Endothelial cell of umbilical vein (primary cell): ENCODE results near the gene PPP1R16B. TPM values are rescaled to one million over a fixed set of nuclear protein-coding genes. Genes with fewer than 3 reads are reported as not detected.

ENCODE experiments used
- BruUV-seq: library from RNA; stranded (reverse); fragments of 400-500 nt; replicated peaks from 2 replicates; lab custom pipeline; 2021; lab: Mats Ljungman, UMichigan
- CTCF ChIA-PET: fragments of 300-600, 350-600 bp; sonication (Branson Sonifier 250); formaldehyde crosslinking; loops from one replicate; lab custom pipeline; 2021; ENCODE audit warnings: antibody characterized with exemption, inconsistent platforms; lab: Charles Lee
- POLR2A ChIA-PET: fragments of 300-600, 350-600 bp; sonication (Branson Sonifier 250); formaldehyde crosslinking; loops from one replicate; lab custom pipeline; 2021; ENCODE audit warnings: antibody characterized with exemption, inconsistent platforms; lab: Charles Lee
- DNase-seq: peaks from one replicate; pipeline ENCODE4 v3.0.0-alpha.2; 2011; ENCODE audit warnings: low read depth, low spot score
- FAIRE-seq: peaks from 2 replicates; lab custom pipeline; 2011; peaks lifted over from hg19 to GRCh38; lab: Jason Lieb, UNC
- H2AFZ ChIP-seq: 2 replicates; pipeline ENCODE4 v1.6.0; 2012; ENCODE audit warnings: low read depth, low read length, control low read depth, inconsistent platforms
- H3K27ac ChIP-seq: 2 replicates; pipeline ENCODE4 v1.5.1; 2011; ENCODE audit warnings: low read depth, mild to moderate bottlenecking, control low read depth, low read length, moderate library complexity; ENCODE audit not compliant: insufficient read depth
- H3K27me3 ChIP-seq, 2 experiments: 2 replicates each; pipeline versions ENCODE4 v1.6.0 to v1.6.1; 2011; ENCODE audit warnings: low read length in 2 of 2, mixed read lengths in 1 of 2; ENCODE audit not compliant: control insufficient read depth in 2 of 2, insufficient read depth in 2 of 2
- H3K36me3 ChIP-seq, 2 experiments: 2 replicates in 1 of 2; 3 replicates in 1 of 2; pipeline ENCODE4 v1.5.1; 2011; ENCODE audit warnings: low read length in 2 of 2, mild to moderate bottlenecking in 1 of 2, moderate library complexity in 1 of 2; ENCODE audit not compliant: control insufficient read depth in 2 of 2, insufficient read depth in 2 of 2; ENCODE audit errors: extremely low read depth in 1 of 2
- H3K4me1 ChIP-seq: 3 replicates; pipeline ENCODE4 v1.5.1; 2011; ENCODE audit warnings: mild to moderate bottlenecking, low read length; ENCODE audit not compliant: control insufficient read depth, insufficient read depth; ENCODE audit errors: extremely low read depth
- H3K4me2 ChIP-seq: 2 replicates; pipeline ENCODE4 v1.6.1; 2011; ENCODE audit warnings: low read length, control low read depth, mixed read lengths; ENCODE audit not compliant: insufficient read depth
- H3K4me3 ChIP-seq, 3 experiments: fragments of 200-600 bp in 1 of 3; sonication (generic), shearing (Covaris generic) in 1 of 3; replicated peaks in 1 of 3; 2 replicates each; pipeline ENCODE4 v1.5.1; 2011 to 2016; ENCODE audit warnings: control low read depth in 3 of 3, low read length in 3 of 3, mild to moderate bottlenecking in 2 of 3, inconsistent platforms in 1 of 3, low read depth in 1 of 3, moderate library complexity in 1 of 3; ENCODE audit not compliant: insufficient read depth in 1 of 3
- H3K79me2 ChIP-seq: 2 replicates; pipeline ENCODE4 v1.6.0; 2012; ENCODE audit warnings: low read length, inconsistent platforms; ENCODE audit not compliant: control insufficient read depth, insufficient read depth
- H3K9ac ChIP-seq: replicated peaks from 2 replicates; pipeline ENCODE3; 2011; ENCODE audit warnings: low read length, control low read depth; ENCODE audit not compliant: insufficient read depth; ENCODE audit errors: extremely low read depth
- H3K9me1 ChIP-seq: replicated peaks from 3 replicates; pipeline ENCODE4 v1.6.0; 2011; ENCODE audit warnings: mild to moderate bottlenecking, low read length; ENCODE audit not compliant: control insufficient read depth, insufficient read depth; ENCODE audit errors: extremely low read depth
- H3K9me3 ChIP-seq: replicated peaks from 2 replicates; pipeline ENCODE4 v1.5.1; 2012; ENCODE audit warnings: low read length, inconsistent platforms; ENCODE audit not compliant: control insufficient read depth, insufficient read depth
- H4K20me1 ChIP-seq: replicated peaks from 2 replicates; pipeline ENCODE3; 2011; ENCODE audit warnings: mild to moderate bottlenecking, low read length; ENCODE audit not compliant: control insufficient read depth, insufficient read depth; ENCODE audit errors: extremely low read depth
- CTCF ChIP-seq, 2 donors: IDR thresholded peaks; 1 replicate in 1 of 2; 2 replicates in 1 of 2; pipeline ENCODE4 v1.5.1; 2011; ENCODE audit warnings: low read length in 2 of 2, mild to moderate bottlenecking in 2 of 2, moderate library complexity in 2 of 2, control low read depth in 1 of 2, inconsistent platforms in 1 of 2, low read depth in 1 of 2; ENCODE audit not compliant: insufficient read depth in 1 of 2; ENCODE audit errors: extremely low read depth in 1 of 2
- EZH2 ChIP-seq: IDR thresholded peaks from 2 replicates; pipeline ENCODE4 v1.6.1; 2012; ENCODE audit warnings: borderline replicate concordance, low read depth, mild to moderate bottlenecking, moderate library complexity, low read length, inconsistent platforms; ENCODE audit not compliant: severe bottlenecking
- FOS ChIP-seq: IDR thresholded peaks from 2 replicates; pipeline ENCODE4 v1.6.1; 2011; ENCODE audit warnings: mild to moderate bottlenecking, low read length, moderate library complexity, borderline replicate concordance; ENCODE audit not compliant: insufficient read depth
- GATA2 ChIP-seq: IDR thresholded peaks from 2 replicates; pipeline ENCODE4 v1.7.0; 2011; ENCODE audit warnings: low read depth, mild to moderate bottlenecking, moderate library complexity, mixed read lengths, low read length; ENCODE audit not compliant: insufficient read length, insufficient read depth
- JUN ChIP-seq: IDR thresholded peaks from 2 replicates; pipeline ENCODE4 v1.6.1; 2011; ENCODE audit warnings: borderline replicate concordance, low read depth; ENCODE audit not compliant: insufficient read length, insufficient read depth
- MAX ChIP-seq: IDR thresholded peaks from 2 replicates; pipeline ENCODE4 v1.6.1; 2011; ENCODE audit not compliant: insufficient read depth, insufficient read length
- MYC ChIP-seq: IDR thresholded peaks from one replicate; pipeline ENCODE4 v1.6.1; 2011; ENCODE audit warnings: mild to moderate bottlenecking, low read depth, low read length
- POLR2A ChIP-seq: IDR thresholded peaks from 2 replicates; pipeline ENCODE4 v1.6.1; 2012; ENCODE audit warnings: low read depth, mild to moderate bottlenecking, control low read depth, low read length
- POLR2AphosphoS5 ChIP-seq: IDR thresholded peaks from 2 replicates; pipeline ENCODE4 v1.6.1; 2012; ENCODE audit warnings: low read depth, mild to moderate bottlenecking, control low read depth, low read length, moderate library complexity; ENCODE audit not compliant: insufficient read depth
- dilution Hi-C: fragments of 300-500 bp; cut with MboI; formaldehyde crosslinking; loops from one replicate; pipeline ENCODE4 v1.15.0; 2019; ENCODE audit warnings: low sequenced_read_pairs; ENCODE audit not compliant: extremely low pct_ligation_motif_present
- intact Hi-C: fragments of 100-400 bp; cut with micrococcal nuclease; formaldehyde crosslinking; loops from one replicate; pipeline ENCODE4 v1.10.0; 2022
- polyA plus RNA-seq, 4 experiments: library from polyadenylated mRNA; depleted of rRNA in 3 of 4; stranded (reverse) in 3 of 4; unstranded in 1 of 4; fragments of >200 nt; gene quantifications; 2 replicates each; pipeline versions ENCODE4 v1.2.1 to v1.2.3, GENCODE V29; 2011 to 2012; ENCODE audit warnings: missing spikeins in 1 of 4
- total RNA-seq: library from RNA; stranded (reverse); gene quantifications from 2 replicates; pipeline ENCODE4 v1.2.3, GENCODE V29; 2021

Gene PPP1R16B
- total and polyA plus RNA-seq, 2 donors (not counting 3 experiments of a cell fraction or from before 2014, with no cell fraction given): 34.7 to 68.1 TPM

GRCh38 chr20:38931984-38932383, 126.5 kb downstream of the PPP1R16B start:
- H2AFZ ChIP-seq: no peak overlapping the region
- no peak overlapping the region for H3K27ac ChIP-seq
- peak overlapping the region; percentile 1 for H3K9ac ChIP-seq
- no peaks in the 10 kb centered on the region for H3K27me3 ChIP-seq
- H3K9me1 ChIP-seq: no peaks in the 10 kb centered on the region
- H3K36me3 ChIP-seq: no peaks in the 10 kb centered on the region
- H3K9me3 ChIP-seq: no peaks in the 10 kb centered on the region
- no peak overlapping the region for H3K4me2 ChIP-seq
- CTCF ChIA-PET: interaction anchor here (0.8 to 1.2 kb wide), 4 partner anchors 9 to 206 kb away, joined by 3 to 7 read pairs (median 3); partner anchors contain the start of gene DHX35
- no peak for FAIRE-seq
- no peaks in the 10 kb centered on the region for H4K20me1 ChIP-seq
- intact Hi-C loops: no loop called here
- no TSS peak for BruUV-seq
- H3K79me2 ChIP-seq: peaks cover 99% of the 10 kb centered on the region
- H3K4me3 ChIP-seq: no peak overlapping the region
- TF ChIP-seq POLR2A (no peak), GATA2 (no peak), MYC (no peak), JUN (no peak), EZH2 (no peak), CTCF (IDR thresholded peaks at IDR 0.05; ENCODE audit: extremely low read depth in 1 of 2, insufficient read depth in 1 of 2, low read depth in 1 of 2, low read length in 2 of 2) (no peak), FOS (no peak), MAX (no peak), POLR2AphosphoS5 (no peak)
- no peak for DNase-seq
- POLR2A ChIA-PET: no interaction called here
- dilution Hi-C loops: no loop called here
- peaks cover 41% of the 10 kb centered on the region for H3K4me1 ChIP-seq
